Hepatocyte (in vitro differentiated cells): ENCODE measurements around the gene PLEKHA6.

Experiments
- CTCF ChIP-seq: fragments of 200-600 bp; sonication (generic); IDR thresholded peaks from 2 replicates; pipeline ENCODE4 v1.5.1; 2016; ENCODE audit warnings: antibody characterized with exemption, mild to moderate bottlenecking; ENCODE audit not compliant: poor library complexity
- EZH2 ChIP-seq: fragments of 200-600 bp; sonication (generic); IDR thresholded peaks from 2 replicates; pipeline ENCODE4 v1.6.1; 2016; ENCODE audit warnings: antibody characterized with exemption, mild to moderate bottlenecking, borderline replicate concordance
- EZH2phosphoT487 ChIP-seq: fragments of 200-600 bp; sonication (generic); IDR thresholded peaks from one replicate; pipeline ENCODE4 v1.6.1; 2018; ENCODE audit warnings: antibody characterized with exemption, mild to moderate bottlenecking, low read depth, moderate library complexity; ENCODE audit not compliant: unreplicated experiment, severe bottlenecking

DNA sequence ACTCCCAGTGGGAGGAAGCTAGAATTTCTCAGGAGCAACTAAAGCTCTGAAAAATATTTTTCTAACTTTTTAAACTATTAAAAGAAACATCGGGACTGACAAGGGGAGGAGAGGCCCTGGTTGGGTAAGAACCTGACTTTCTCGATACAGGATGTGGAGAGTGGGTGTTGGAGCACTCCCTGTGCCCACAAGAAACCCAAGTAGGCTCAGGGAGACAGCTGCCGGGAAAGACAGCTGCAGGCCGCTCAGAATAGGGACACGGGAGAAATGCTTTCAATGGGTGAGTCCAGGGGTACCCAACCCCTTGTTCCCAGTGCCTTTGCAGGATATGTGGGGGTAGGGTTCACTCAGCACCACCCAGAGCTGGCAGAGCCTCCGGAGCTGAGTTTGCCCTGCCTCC is 43.6 kb downstream of the PLEKHA6 start:
- TF ChIP-seq CTCF = no peak
- no peak for TF ChIP-seq EZH2
- TF ChIP-seq EZH2phosphoT487 = no peak
